Memory B cell (primary cell): ENCODE results near the gene RPS6KA3.

Experiments
- ATAC-seq: fragments of 150-1000 bp; cut with Tn5 transposase; 2 replicates; pipeline ENCODE4 v1.10.0; 2021; ENCODE audit warnings: low read depth, mild to moderate bottlenecking, moderate library complexity
- DNase-seq, 2 donors: peaks; one replicate each; pipeline ENCODE4 v3.0.0; 2022; ENCODE audit warnings: low spot score in 2 of 2
- H3K27ac Mint-ChIP-seq: one replicate; pipeline ENCODE4 v1.8.0; 2022; ENCODE audit warnings: mild to moderate bottlenecking, moderate library complexity, mixed read lengths
- H3K27me3 Mint-ChIP-seq: one replicate; pipeline ENCODE4 v1.8.0; 2022; ENCODE audit warnings: mixed read lengths
- H3K36me3 Mint-ChIP-seq: one replicate; pipeline ENCODE4 v1.8.0; 2022; ENCODE audit warnings: mild to moderate bottlenecking, mixed read lengths
- H3K4me1 Mint-ChIP-seq: one replicate; pipeline ENCODE4 v1.8.0; 2022; ENCODE audit warnings: mixed read lengths
- H3K4me3 Mint-ChIP-seq: one replicate; pipeline ENCODE4 v1.8.0; 2022; ENCODE audit warnings: mild to moderate bottlenecking, moderate library complexity, mixed read lengths
- H3K9me3 Mint-ChIP-seq: one replicate; pipeline ENCODE4 v1.8.0; 2022; ENCODE audit warnings: mixed read lengths

Gene RPS6KA3

GRCh38 chrX:20266810-20267606, at the start of gene RPS6KA3:
Gene RPS6KA3, minus strand, starts transcription at chrX:20266909. Its CDS starts 277 bp downstream, at chrX:20266632.
- H3K27ac Mint-ChIP-seq: peak within 1 kb of the TSS; percentile 97
- peak; percentile 80 for ATAC-seq
- peak within 1 kb of the TSS; percentile 98 for H3K4me3 Mint-ChIP-seq
- peaks cover 2% of the 10 kb centered on the region for H3K36me3 Mint-ChIP-seq
- no peaks in the 10 kb centered on the region for H3K27me3 Mint-ChIP-seq
- no peaks in the 10 kb centered on the region for H3K9me3 Mint-ChIP-seq
- peaks cover 10% of the 10 kb centered on the region for H3K4me1 Mint-ChIP-seq
- DNase-seq: peak; percentile 78 to 85

GRCh38 chrX:20315140-20315539, 48.4 kb upstream of the RPS6KA3 start:
- peak overlapping the region; percentile 76 for H3K27ac Mint-ChIP-seq
- peaks cover 41% of the 10 kb centered on the region for H3K4me1 Mint-ChIP-seq

GRCh38 chrX:20313899-20314298, 47.2 kb upstream of the RPS6KA3 start:
- Mint-ChIP-seq H3K4me1 (peaks cover 36% of the 10 kb centered on the region), H3K27me3 (no peaks in the 10 kb centered on the region)
- no peak for ATAC-seq

More at GRCh38 chrX:20315140-20315539, 48.4 kb upstream of the RPS6KA3 start:
- Mint-ChIP-seq H3K9me3 (no peaks in the 10 kb centered on the region), H3K36me3 (peaks cover 4% of the 10 kb centered on the region), H3K4me3 (peak overlapping the region; percentile 55), H3K27me3 (no peaks in the 10 kb centered on the region)
- ATAC-seq (peak; percentile 92), DNase-seq (no peak)

GRCh38 chrX:20312018-20312417, 45.3 kb upstream of the RPS6KA3 start:
- H3K4me3 Mint-ChIP-seq: no peak overlapping the region
- no peak for DNase-seq
- H3K4me1 Mint-ChIP-seq: peaks cover 27% of the 10 kb centered on the region
- no peaks in the 10 kb centered on the region for H3K27me3 Mint-ChIP-seq
- no peak overlapping the region for H3K27ac Mint-ChIP-seq
- H3K9me3 Mint-ChIP-seq: no peaks in the 10 kb centered on the region
- H3K36me3 Mint-ChIP-seq: peaks cover 2% of the 10 kb centered on the region
- ATAC-seq: no peak

More at GRCh38 chrX:20313899-20314298, 47.2 kb upstream of the RPS6KA3 start:
- Mint-ChIP-seq H3K27ac (no peak overlapping the region), H3K9me3 (no peaks in the 10 kb centered on the region), H3K36me3 (peaks cover 2% of the 10 kb centered on the region), H3K4me3 (no peak overlapping the region)
- no peak for DNase-seq

GRCh38 chrX:20311505-20311904, 44.8 kb upstream of the RPS6KA3 start:
- Mint-ChIP-seq H3K9me3 (no peaks in the 10 kb centered on the region), H3K36me3 (peaks cover 2% of the 10 kb centered on the region), H3K4me3 (no peak overlapping the region), H3K27ac (no peak overlapping the region), H3K27me3 (no peaks in the 10 kb centered on the region), H3K4me1 (peaks cover 27% of the 10 kb centered on the region)
- DNase-seq: no peak
- ATAC-seq: peak; percentile 37

GRCh38 chrX:20309806-20310205, 43.1 kb upstream of the RPS6KA3 start:
- H3K4me3 Mint-ChIP-seq: no peak overlapping the region
- H3K36me3 Mint-ChIP-seq: no peaks in the 10 kb centered on the region
- no peak for ATAC-seq
- peaks cover 19% of the 10 kb centered on the region for H3K4me1 Mint-ChIP-seq
- DNase-seq: no peak
- H3K9me3 Mint-ChIP-seq: no peaks in the 10 kb centered on the region
- H3K27me3 Mint-ChIP-seq: no peaks in the 10 kb centered on the region
- no peak overlapping the region for H3K27ac Mint-ChIP-seq

GRCh38 chrX:20306668-20307067, 40.0 kb upstream of the RPS6KA3 start:
- Mint-ChIP-seq H3K4me1 (peaks cover 8% of the 10 kb centered on the region), H3K27me3 (no peaks in the 10 kb centered on the region), H3K36me3 (no peaks in the 10 kb centered on the region), H3K4me3 (no peak overlapping the region), H3K9me3 (no peaks in the 10 kb centered on the region), H3K27ac (no peak overlapping the region)
- DNase-seq: no peak
- ATAC-seq: no peak

GRCh38 chrX:20300822-20301221, 34.1 kb upstream of the RPS6KA3 start:
- Mint-ChIP-seq H3K36me3 (no peaks in the 10 kb centered on the region), H3K9me3 (peaks cover 4% of the 10 kb centered on the region), H3K4me1 (peaks cover 8% of the 10 kb centered on the region), H3K27ac (no peak overlapping the region), H3K4me3 (no peak overlapping the region), H3K27me3 (peaks cover 11% of the 10 kb centered on the region)
- ATAC-seq: no peak
- DNase-seq: no peak

- Mint-ChIP-seq H3K4me3 (no peak overlapping the region), H3K9me3 (peaks cover 4% of the 10 kb centered on the region), H3K27me3 (peaks cover 11% of the 10 kb centered on the region), H3K27ac (no peak overlapping the region), H3K36me3 (no peaks in the 10 kb centered on the region), H3K4me1 (peaks cover 8% of the 10 kb centered on the region)
- ATAC-seq (no peak), DNase-seq (no peak)
These were observed 28.2 kb upstream of the RPS6KA3 start for GRCh38 chrX:20294957-20295356.

GRCh38 chrX:20294284-20294683, 27.6 kb upstream of the RPS6KA3 start:
- no peak overlapping the region for H3K4me3 Mint-ChIP-seq
- H3K36me3 Mint-ChIP-seq: no peaks in the 10 kb centered on the region
- ATAC-seq (no peak), DNase-seq (no peak)
- H3K4me1 Mint-ChIP-seq: peaks cover 8% of the 10 kb centered on the region
- peaks cover 4% of the 10 kb centered on the region for H3K9me3 Mint-ChIP-seq
- H3K27ac Mint-ChIP-seq: no peak overlapping the region
- peaks cover 11% of the 10 kb centered on the region for H3K27me3 Mint-ChIP-seq

- Mint-ChIP-seq H3K9me3 (peaks cover 3% of the 10 kb centered on the region), H3K36me3 (peaks cover 4% of the 10 kb centered on the region), H3K4me1 (no peaks in the 10 kb centered on the region), H3K4me3 (no peak overlapping the region), H3K27me3 (peaks cover 5% of the 10 kb centered on the region), H3K27ac (no peak overlapping the region)
- DNase-seq: no peak
- ATAC-seq: no peak
These were observed 18.8 kb upstream of the RPS6KA3 start for GRCh38 chrX:20285511-20285910.

- no peak overlapping the region for H3K27ac Mint-ChIP-seq
- ATAC-seq (no peak), DNase-seq (no peak)
- peaks cover 4% of the 10 kb centered on the region for H3K36me3 Mint-ChIP-seq
- H3K27me3 Mint-ChIP-seq: peaks cover 5% of the 10 kb centered on the region
- no peak overlapping the region for H3K4me3 Mint-ChIP-seq
- no peaks in the 10 kb centered on the region for H3K4me1 Mint-ChIP-seq
- peaks cover 3% of the 10 kb centered on the region for H3K9me3 Mint-ChIP-seq
These were observed 18.3 kb upstream of the RPS6KA3 start for GRCh38 chrX:20284992-20285391.

GRCh38 chrX:20284444-20284843, 17.7 kb upstream of the RPS6KA3 start:
- H3K36me3 Mint-ChIP-seq: peaks cover 4% of the 10 kb centered on the region
- H3K4me3 Mint-ChIP-seq: no peak overlapping the region
- peaks cover 3% of the 10 kb centered on the region for H3K9me3 Mint-ChIP-seq
- H3K27me3 Mint-ChIP-seq: peaks cover 5% of the 10 kb centered on the region
- no peaks in the 10 kb centered on the region for H3K4me1 Mint-ChIP-seq
- ATAC-seq (no peak), DNase-seq (no peak)
- H3K27ac Mint-ChIP-seq: no peak overlapping the region

- no peak overlapping the region for H3K27ac Mint-ChIP-seq
- DNase-seq (no peak), ATAC-seq (no peak)
- no peak overlapping the region for H3K4me3 Mint-ChIP-seq
- no peaks in the 10 kb centered on the region for H3K36me3 Mint-ChIP-seq
- peaks cover 1% of the 10 kb centered on the region for H3K27me3 Mint-ChIP-seq
- peaks cover 6% of the 10 kb centered on the region for H3K4me1 Mint-ChIP-seq
- H3K9me3 Mint-ChIP-seq: peaks cover 1% of the 10 kb centered on the region
These were observed 14.2 kb upstream of the RPS6KA3 start for GRCh38 chrX:20280938-20281337.

GRCh38 chrX:20274121-20274520, 7.4 kb upstream of the RPS6KA3 start:
- Mint-ChIP-seq H3K27ac (no peak overlapping the region), H3K4me3 (no peak overlapping the region), H3K36me3 (no peaks in the 10 kb centered on the region), H3K27me3 (peaks cover 1% of the 10 kb centered on the region), H3K4me1 (peaks cover 7% of the 10 kb centered on the region), H3K9me3 (peaks cover 1% of the 10 kb centered on the region)
- DNase-seq (no peak), ATAC-seq (no peak)
